Erythroblast (primary cell): ENCODE results near the gene MTARC2.

ENCODE experiments used
- GATA1 ChIP-seq: IDR thresholded peaks from 2 replicates; pipeline ENCODE4 v1.6.1; 2011; ENCODE audit warnings: low read depth, mild to moderate bottlenecking, control low read depth, low read length, moderate library complexity
- POLR2A ChIP-seq: IDR thresholded peaks from 2 replicates; pipeline ENCODE4 v1.6.1; 2011; ENCODE audit warnings: mild to moderate bottlenecking, low read length

GRCh38 chr1:220727519-220727918, 20.6 kb upstream of the MTARC2 start:
- TF ChIP-seq POLR2A (no peak), GATA1 (no peak)
